HG03045 (cell line): Measurements from ENCODE around the gene WDR18.

ENCODE experiments used
- ATAC-seq: cut with Tn5 transposase; IDR thresholded peaks from one replicate; pipeline ENCODE4 v1.9.1; 2021; ENCODE audit warnings: mild to moderate bottlenecking, moderate library complexity; ENCODE audit not compliant: unreplicated experiment

The WDR18 gene

GRCh38 chr19:991174-991931 is 7.2 kb downstream of the WDR18 start:
- no peak for ATAC-seq

GRCh38 chr19:991932-992669 is 8.0 kb downstream of the WDR18 start:
- no peak for ATAC-seq

- no peak for ATAC-seq
Observed at GRCh38 chr19:992670-993055, 8.5 kb downstream of the WDR18 start.

- no peak for ATAC-seq
Observed at GRCh38 chr19:993361-993830, 9.3 kb downstream of the WDR18 start.

DNA sequence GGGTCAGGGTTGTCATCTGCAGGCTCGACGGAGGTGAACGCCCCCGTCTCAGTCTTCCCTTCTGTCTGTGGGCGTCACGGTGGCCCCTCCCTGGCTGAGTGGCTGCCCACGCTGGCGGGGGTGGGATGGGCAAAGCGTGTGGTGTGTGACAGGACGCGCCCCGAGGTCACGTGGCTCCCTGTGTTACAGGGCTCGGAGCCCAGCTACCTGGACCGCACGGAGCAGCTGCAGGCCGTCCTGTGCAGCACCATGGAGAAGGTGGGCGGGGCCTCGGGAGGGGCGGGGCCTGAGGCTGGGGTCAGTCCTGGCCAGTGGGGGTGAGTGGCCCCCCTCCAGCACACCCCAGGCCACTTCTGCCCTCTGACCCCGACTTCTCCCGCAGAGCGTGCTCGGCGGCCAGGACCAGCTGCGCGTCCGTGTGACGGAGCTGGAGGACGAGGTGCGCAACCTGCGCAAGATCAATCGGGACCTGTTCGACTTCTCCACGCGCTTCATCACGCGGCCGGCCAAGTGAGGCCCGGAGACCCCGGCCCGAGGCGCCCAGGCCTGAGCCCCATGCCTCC is 9.8 kb downstream of the WDR18 start:
- ATAC-seq, result no peak

DNA sequence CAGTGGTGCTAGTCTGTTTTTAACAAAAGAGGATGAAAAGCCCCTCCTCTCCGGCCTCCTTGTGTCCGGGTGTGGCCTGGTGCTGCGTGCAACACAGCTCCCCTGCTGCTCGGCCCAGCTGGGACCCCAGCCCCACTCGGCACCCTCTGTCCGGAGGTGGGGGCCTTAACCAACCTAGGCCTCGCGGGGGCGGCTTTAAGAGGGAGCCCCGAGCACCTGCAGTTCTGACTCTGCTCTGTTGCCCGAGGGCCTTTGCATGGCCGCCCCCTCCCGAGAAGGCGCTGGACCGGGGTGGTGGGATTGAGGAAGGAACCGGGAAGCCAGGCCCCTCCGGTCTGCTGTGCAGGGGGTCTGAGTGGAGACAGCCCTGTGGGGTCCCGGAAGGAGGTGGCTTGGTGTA is 10.4 kb downstream of the WDR18 start:
- no peak for ATAC-seq

GRCh38 chr19:995051-995827 is 11.1 kb downstream of the WDR18 start:
- no peak for ATAC-seq

DNA sequence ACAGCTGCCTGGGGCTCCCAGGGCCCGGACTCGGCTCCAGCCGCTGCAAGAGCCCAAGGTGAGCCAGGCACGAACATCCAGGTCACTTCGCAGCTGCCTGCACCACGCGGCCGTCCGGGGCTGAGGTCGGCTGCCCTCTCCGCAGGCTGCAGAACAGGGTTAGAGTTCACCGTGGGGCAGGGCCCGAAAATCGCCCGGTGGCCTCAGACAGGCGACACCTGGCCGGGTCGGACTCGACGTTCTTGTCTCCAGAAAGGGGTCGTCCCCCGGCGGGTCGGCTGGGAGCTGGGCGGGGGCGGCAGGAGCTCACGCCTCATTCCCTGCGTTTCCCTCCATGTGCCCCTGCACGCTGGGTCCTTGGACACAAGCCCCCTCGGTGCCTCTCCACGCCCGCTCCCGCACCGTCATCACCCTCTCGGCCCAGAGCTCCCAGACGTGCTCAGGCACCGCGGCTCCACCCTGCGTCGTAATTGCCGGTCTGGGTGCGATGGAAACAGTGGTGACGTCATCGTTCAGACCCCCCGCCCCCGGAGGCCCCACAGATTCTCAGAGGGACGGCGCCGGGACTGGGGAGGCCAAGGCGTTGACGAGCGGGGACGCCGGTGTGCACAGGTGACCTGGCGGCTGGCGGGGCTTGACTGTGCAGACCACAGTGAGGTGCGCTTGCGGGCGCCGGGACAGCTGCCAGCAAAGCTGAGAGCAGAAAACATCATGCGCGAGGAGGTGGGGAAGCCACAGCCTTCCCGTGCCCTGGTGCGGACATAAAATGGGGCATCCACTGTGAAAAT is 12.1 kb downstream of the WDR18 start:
- no peak for ATAC-seq

DNA sequence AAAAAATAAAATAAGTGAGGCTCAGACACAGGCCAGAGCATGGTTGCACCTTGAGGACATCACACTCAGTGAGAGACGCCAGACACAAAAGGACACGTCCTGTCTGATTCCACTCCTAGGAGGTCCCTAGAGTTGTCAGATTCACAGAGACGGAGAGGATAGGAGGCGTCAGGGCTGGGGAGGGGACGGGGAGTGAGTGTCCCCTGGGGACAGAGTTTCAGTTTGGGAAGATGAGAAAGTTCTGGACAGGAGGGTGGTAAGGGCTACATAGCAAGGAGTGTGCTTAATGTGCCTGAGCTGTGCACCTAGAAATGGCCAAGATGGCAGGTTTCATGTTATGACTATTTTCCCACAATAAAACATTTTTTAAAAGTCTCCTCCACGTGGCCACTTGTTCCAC is 13.9 kb downstream of the WDR18 start:
- ATAC-seq, result no peak

DNA sequence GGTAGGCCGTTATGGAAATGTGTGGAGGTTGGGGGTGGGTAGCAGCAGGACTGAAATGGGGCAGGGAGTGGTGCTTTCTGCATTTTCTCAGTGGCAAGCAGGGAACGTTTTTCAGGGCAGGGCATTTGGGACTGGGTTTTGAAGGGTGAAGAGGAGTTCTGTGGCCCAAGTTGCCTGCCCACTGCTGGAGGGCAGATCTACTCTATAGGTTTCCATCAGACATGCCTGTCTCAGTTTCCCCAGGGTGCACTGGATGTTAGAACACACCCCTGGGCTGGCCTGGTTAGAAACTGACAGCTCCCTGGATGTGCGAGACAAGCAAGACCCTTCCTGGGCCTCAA is 15.2 kb downstream of the WDR18 start:
- no peak for ATAC-seq

DNA sequence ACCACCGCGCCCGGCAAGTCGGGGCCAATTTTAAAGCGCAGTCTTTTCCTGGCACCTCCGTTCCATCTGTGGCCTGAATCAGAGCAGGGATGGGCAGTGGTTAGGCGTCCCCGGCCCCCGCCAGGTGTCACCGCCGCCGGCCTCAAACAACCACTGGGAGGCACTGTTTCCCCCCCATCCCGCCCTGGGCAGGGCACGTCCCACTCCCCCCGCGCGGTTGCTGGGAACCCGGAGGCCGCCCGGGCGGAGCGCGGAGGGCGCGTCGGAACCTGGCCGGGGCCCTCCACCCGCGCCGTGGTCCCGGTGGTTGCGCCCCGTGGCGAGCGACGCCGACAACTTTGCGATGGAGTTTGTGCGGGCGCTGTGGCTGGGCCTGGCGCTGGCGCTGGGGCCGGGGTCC is 15.9 kb downstream of the WDR18 start, which contains the start of gene GRIN3B:
Gene GRIN3B (plus strand): TSS at position 325 of the 400 bp plus-strand sequence. CDS start 19 bp downstream, at position 344.
- ATAC-seq, result no peak

- no peak for ATAC-seq
Observed at GRCh38 chr19:1000591-1001537, 16.7 kb downstream of the WDR18 start.

- no peak for ATAC-seq
Observed at GRCh38 chr19:1001538-1002166, 17.5 kb downstream of the WDR18 start.

GRCh38 chr19:1002600-1002999 is 18.5 kb downstream of the WDR18 start:
- no peak for ATAC-seq

- ATAC-seq, result no peak
Observed at GRCh38 chr19:1003283-1003682, 19.1 kb downstream of the WDR18 start.

GRCh38 chr19:1004204-1004802 is 20.2 kb downstream of the WDR18 start:
- ATAC-seq, result no peak

DNA sequence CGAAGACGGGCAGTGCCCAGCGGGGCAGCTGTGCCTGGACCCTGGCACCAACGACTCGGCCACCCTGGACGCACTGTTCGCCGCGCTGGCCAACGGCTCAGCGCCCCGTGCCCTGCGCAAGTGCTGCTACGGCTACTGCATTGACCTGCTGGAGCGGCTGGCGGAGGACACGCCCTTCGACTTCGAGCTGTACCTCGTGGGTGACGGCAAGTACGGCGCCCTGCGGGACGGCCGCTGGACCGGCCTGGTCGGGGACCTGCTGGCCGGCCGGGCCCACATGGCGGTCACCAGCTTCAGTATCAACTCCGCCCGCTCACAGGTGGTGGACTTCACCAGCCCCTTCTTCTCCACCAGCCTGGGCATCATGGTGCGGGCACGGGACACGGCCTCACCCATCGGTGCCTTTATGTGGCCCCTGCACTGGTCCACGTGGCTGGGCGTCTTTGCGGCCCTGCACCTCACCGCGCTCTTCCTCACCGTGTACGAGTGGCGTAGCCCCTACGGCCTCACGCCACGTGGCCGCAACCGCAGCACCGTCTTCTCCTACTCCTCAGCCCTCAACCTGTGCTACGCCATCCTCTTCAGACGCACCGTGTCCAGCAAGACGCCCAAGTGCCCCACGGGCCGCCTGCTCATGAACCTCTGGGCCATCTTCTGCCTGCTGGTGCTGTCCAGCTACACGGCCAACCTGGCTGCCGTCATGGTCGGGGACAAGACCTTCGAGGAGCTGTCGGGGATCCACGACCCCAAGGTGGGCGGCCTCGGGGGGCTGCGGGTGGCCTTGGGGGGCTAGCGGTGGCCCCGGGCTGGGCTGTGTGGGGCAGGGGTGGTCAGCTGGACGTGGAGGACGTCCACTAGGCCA is 20.9 kb downstream of the WDR18 start:
- ATAC-seq, result no peak
